Coronary artery (tissue), 2 donors: ENCODE measurements around the gene ITGB2.
A peak's percentile ranks its signal among the peaks of the same experiment; 100 is the strongest.

Experiments used
- DNase-seq: peaks from one replicate; pipeline ENCODE4 v3.0.0-alpha.2; 2017; ENCODE audit warnings: low spot score
- H3K27ac ChIP-seq, 2 donors: fragments of 200-600 bp; sonication (generic); one replicate each; pipeline ENCODE4 v1.5.1; 2016 to 2019
- H3K4me3 ChIP-seq: fragments of 200-600 bp; sonication (generic); 2 replicates; pipeline ENCODE4 v1.5.1; 2016; ENCODE audit warnings: mild to moderate bottlenecking, moderate library complexity
- CTCF ChIP-seq: fragments of 200-600 bp; sonication (generic); IDR thresholded peaks from one replicate; pipeline ENCODE4 v1.5.1; 2019; ENCODE audit warnings: antibody characterized with exemption

ITGB2 gene

GRCh38 chr21:44965251-44966022, 44.7 kb upstream of the ITGB2 start:
- no peak for DNase-seq
- no peak for TF ChIP-seq CTCF
- H3K27ac ChIP-seq = peak overlapping the region; percentile 83 to 90
- no peak overlapping the region for H3K4me3 ChIP-seq

DNA sequence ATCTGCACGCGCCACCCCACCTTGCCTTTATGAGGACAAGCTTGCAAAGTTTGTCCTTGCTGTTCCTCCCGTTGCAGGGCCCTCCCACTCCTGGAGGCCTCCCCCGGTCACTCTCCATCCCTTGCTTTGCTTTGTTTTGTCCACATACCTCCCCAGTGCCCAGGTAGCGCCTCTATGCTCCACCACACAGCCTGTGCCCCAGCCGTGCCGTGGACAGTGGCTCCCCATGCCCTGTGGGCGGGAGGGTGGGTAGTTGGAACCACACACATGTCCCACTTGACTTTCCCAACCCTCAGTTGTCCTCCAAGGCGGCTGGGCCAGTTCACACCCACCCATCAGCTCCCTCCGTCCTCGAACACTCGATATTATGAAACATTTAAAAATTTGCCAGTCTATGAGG, 43.7 kb upstream of the ITGB2 start:
- Histone ChIP-seq H3K27ac (peak overlapping the region; percentile 83 to 90), H3K4me3 (no peak overlapping the region)
- no peak for TF ChIP-seq CTCF
- DNase-seq = no peak

DNA sequence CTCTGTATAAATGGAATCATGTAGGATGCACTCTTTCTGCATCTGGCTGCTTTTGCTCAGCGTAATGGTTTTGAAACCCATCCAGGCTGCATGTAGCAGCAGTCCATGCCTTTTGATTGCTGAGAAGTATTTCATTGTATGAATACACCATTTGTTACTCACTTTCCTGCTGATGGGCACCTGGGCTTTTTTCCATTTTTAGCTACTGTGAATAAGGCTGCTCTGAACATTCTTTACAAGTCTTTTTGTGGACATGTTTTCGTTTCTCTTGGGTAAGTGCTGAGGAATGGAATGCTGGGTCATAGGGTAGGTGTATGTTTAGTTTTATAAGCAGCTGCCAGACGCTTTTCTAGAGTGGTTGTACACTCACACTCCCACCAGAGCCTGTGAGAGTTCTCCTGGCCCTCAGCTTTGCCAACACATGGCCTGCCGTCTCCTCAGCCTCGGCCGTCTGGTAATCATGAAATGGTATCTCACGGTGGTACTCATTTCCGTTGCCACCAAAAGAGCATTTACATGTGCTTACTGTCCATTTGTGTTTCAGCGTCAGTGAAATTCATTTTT, 41.8 kb upstream of the ITGB2 start:
- Histone ChIP-seq H3K27ac (peak overlapping the region; percentile 83), H3K4me3 (no peak overlapping the region)
- no peak for TF ChIP-seq CTCF
- DNase-seq = no peak

GRCh38 chr21:44960141-44961092, 39.7 kb upstream of the ITGB2 start:
- peak overlapping the region; percentile 83 to 95 for H3K27ac ChIP-seq
- DNase-seq = no peak
- TF ChIP-seq CTCF = no peak
- no peak overlapping the region for H3K4me3 ChIP-seq

GRCh38 chr21:44959376-44960091, 38.8 kb upstream of the ITGB2 start:
- no peak for DNase-seq
- TF ChIP-seq CTCF = no peak
- H3K4me3 ChIP-seq = peak overlapping the region; percentile 18
- peak overlapping the region; percentile 83 to 95 for H3K27ac ChIP-seq

- DNase-seq = peak; percentile 98
Observed at GRCh38 chr21:44958471-44959191, 37.9 kb upstream of the ITGB2 start.

More at GRCh38 chr21:44958471-44959191, 37.9 kb upstream of the ITGB2 start:
- no peak for TF ChIP-seq CTCF
- Histone ChIP-seq H3K4me3 (peak overlapping the region; percentile 58), H3K27ac (peak overlapping the region; percentile 83 to 95)
